Activated T-cell treated with anti-CD3 and anti-CD28 coated beads for 1 hour (primary cell): ENCODE results near the gene ARL2BP.

ENCODE experiments used
- DNase-seq: peaks from one replicate; pipeline ENCODE4 v3.0.0-alpha.2; 2020; ENCODE audit warnings: low read depth

Gene ARL2BP

GRCh38 chr16:57283214-57283958, 38.3 kb downstream of the ARL2BP start:
- no peak for DNase-seq

GRCh38 chr16:57283959-57284208, 38.8 kb downstream of the ARL2BP start:
- no peak for DNase-seq

- DNase-seq, result peak; percentile 19
These were observed 39.3 kb downstream of the ARL2BP start, which contains the start of gene PLLP for GRCh38 chr16:57284209-57284951. Gene PLLP (minus strand): TSS chr16:57284672. CDS start chr16:57284540, 132 bp downstream.

GRCh38 chr16:57284952-57285363, 39.9 kb downstream of the ARL2BP start:
- DNase-seq, result no peak

- no peak for DNase-seq
These were observed 40.3 kb downstream of the ARL2BP start for GRCh38 chr16:57285379-57285778.

- no peak for DNase-seq
These were observed 44.6 kb downstream of the ARL2BP start for GRCh38 chr16:57289391-57290257.

GRCh38 chr16:57297856-57298255, 52.8 kb downstream of the ARL2BP start:
- peak; percentile 15 for DNase-seq

GRCh38 chr16:57299009-57299718, 54.1 kb downstream of the ARL2BP start:
- no peak for DNase-seq

- peak; percentile 70 for DNase-seq
These were observed 54.8 kb downstream of the ARL2BP start for GRCh38 chr16:57299719-57300386.

- peak; percentile 98 for DNase-seq
These were observed 55.5 kb downstream of the ARL2BP start for GRCh38 chr16:57300387-57301125.

- no peak for DNase-seq
These were observed 56.2 kb downstream of the ARL2BP start for GRCh38 chr16:57301126-57301817.
